ENCODE results near the gene TMEM132D.

DNA sequence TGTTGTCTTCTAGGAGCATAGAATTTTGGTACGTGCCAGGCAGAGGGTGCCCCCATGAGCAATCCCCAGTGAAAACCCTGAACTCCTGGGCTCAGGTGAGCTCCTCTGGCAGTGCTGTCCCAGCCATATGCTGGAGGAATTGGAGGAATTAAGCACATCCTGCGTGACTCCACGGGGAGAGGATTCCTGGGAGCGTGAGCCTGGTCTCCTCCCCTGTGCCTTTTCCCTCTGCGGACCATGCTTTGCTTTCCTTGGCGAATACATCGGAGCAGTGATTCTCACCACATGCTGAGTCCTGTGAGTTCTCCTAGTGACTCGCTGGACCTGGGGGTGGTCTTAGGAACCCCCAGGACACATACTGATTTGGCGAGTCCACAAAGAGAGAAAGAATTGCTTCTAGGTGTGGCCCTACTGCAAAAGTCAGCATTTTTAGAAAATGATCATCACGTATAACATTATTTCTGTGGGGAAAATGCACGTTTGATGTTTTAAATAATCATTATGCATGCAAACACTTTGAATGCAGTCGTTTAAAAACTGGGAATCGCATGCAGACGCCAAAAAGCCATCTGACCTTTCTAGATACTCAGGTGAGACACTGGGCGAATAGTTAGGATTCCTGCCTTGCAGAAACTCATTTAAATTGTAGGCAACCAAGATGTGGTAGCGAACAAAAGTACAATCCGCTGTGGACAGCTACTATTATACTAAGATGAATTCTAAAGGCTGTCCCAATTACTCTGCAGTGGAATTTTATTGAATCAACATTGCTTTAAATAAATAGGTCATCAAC, 370.9 kb downstream of the TMEM132D start:
- TF ChIP-seq, protein P1, sequence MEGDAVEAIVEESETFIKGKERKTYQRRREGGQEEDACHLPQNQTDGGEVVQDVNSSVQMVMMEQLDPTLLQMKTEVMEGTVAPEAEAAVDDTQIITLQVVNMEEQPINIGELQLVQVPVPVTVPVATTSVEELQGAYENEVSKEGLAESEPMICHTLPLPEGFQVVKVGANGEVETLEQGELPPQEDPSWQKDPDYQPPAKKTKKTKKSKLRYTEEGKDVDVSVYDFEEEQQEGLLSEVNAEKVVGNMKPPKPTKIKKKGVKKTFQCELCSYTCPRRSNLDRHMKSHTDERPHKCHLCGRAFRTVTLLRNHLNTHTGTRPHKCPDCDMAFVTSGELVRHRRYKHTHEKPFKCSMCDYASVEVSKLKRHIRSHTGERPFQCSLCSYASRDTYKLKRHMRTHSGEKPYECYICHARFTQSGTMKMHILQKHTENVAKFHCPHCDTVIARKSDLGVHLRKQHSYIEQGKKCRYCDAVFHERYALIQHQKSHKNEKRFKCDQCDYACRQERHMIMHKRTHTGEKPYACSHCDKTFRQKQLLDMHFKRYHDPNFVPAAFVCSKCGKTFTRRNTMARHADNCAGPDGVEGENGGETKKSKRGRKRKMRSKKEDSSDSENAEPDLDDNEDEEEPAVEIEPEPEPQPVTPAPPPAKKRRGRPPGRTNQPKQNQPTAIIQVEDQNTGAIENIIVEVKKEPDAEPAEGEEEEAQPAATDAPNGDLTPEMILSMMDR (conservative IDR thresholded peaks at IDR 0.05; ENCODE audit: low read length), result no peak
- no peak for TF ChIP-seq EZH2phosphoT487 (IDR thresholded peaks at IDR 0.05; ENCODE audit: borderline replicate concordance, low read depth, low read length)

All from OCI-LY7 (cell line).